NB4 (cell line): ENCODE data around the gene INPP5A.

ENCODE experiments used
- CTCF ChIP-seq: IDR thresholded peaks from one replicate; pipeline ENCODE4 v1.5.1; 2012; ENCODE audit warnings: low read depth, low read length
- MAX ChIP-seq: IDR thresholded peaks from 2 replicates; pipeline ENCODE4 v1.6.1; 2011; ENCODE audit warnings: low read depth, low read length
- MYC ChIP-seq: IDR thresholded peaks from 2 replicates; pipeline ENCODE4 v1.6.1; 2011; ENCODE audit warnings: low read depth, low read length
- POLR2A ChIP-seq: IDR thresholded peaks from 2 replicates; pipeline ENCODE4 v1.6.1; 2011; ENCODE audit warnings: mild to moderate bottlenecking; ENCODE audit not compliant: insufficient read length; ENCODE audit errors: extremely low read depth

GRCh38 chr10:132630156-132630555 lies 92.6 kb downstream of the INPP5A start:
- TF ChIP-seq CTCF (no peak), POLR2A (no peak), MAX (no peak), MYC (no peak)
